NOMO-1 (cell line): Measurements from ENCODE around the gene GRK7.
"Not testable (repeated sequence)": the region's sequence is repeated elsewhere in the genome, so short reads cannot be mapped to it uniquely, and the experiment has no call there.

Source experiments
- DNase-seq, 2 experiments: peaks; one replicate each; lab custom pipeline; 2025; ENCODE audit not compliant: unreplicated experiment in 2 of 2; lab: John Stamatoyannopoulos, UW

The GRK7 gene

DNA sequence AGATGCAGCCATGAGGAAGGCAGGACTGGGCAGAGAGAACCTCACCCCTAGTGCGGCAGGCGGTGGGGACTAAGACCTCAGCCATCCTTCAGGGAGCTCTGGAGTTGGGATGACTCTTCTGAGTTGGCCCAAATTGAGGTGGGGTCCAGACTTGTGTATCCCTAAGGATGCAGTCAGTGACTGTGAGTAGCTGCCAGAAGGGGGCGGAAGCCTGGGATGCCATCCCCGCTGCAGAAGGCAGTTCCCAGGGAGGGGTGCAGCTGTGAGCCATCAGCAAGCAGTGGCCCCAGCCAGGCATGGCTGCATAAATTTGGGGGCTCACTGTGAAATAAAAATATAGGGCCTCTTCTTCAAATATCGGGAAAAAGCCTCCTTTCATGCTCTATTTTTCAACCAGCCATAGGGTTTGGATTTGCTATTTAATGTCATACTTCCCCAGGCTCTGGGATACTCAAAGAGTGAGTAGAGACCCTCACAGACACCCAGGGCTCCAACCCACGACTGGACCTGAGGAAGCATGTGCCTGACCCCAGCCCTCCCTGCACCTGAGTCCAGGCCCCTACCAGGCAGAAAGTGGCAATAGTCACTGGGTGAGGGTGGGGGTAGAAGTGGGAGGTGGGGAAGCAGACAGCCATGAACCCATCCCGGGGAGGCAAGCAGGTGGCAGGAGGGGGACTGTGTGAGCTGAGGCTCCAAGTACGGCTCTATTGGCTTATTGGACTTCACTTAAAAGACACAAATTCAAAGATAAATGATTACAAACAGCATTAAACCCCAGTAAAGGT, 30.5 kb downstream of the GRK7 start:
- DNase-seq = no peak

DNA sequence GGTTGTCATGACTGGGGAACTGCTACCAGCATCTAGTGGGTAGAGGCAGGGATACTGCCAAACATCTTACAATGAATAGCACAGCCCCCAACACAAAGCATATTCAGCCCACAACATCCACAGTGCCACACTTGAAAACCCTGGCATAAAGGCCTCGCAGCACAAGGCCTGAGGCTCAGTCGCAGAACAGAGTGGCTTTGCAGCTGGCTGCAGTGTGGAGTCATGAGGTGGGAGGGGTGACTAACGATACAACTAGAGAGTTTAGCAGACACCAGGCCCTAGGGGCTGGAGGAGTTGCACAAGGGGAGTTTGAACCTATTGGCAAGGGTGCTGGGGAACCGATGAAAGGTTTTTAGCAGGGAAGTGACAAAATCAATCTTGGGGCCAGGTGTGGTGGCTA, 32.1 kb downstream of the GRK7 start:
- DNase-seq = peak in 1 of 2 experiments; percentile 10

DNA sequence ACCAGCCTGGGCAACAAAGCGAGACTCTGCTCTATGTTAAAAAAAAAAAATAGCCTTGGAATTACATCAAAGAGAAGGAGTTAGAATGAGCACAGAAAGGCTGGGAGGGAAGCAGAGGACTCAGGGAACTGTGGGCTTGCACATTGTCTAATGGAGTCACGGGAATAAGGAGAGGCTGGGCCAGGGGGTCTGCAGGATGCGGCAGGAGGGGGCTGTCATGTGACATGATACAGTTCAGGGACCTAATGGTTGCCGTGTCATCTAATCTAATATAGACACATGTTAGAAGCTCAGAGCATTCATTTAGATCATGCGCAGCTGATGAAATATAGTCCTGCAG, 32.5 kb downstream of the GRK7 start:
- DNase-seq = no peak

DNA sequence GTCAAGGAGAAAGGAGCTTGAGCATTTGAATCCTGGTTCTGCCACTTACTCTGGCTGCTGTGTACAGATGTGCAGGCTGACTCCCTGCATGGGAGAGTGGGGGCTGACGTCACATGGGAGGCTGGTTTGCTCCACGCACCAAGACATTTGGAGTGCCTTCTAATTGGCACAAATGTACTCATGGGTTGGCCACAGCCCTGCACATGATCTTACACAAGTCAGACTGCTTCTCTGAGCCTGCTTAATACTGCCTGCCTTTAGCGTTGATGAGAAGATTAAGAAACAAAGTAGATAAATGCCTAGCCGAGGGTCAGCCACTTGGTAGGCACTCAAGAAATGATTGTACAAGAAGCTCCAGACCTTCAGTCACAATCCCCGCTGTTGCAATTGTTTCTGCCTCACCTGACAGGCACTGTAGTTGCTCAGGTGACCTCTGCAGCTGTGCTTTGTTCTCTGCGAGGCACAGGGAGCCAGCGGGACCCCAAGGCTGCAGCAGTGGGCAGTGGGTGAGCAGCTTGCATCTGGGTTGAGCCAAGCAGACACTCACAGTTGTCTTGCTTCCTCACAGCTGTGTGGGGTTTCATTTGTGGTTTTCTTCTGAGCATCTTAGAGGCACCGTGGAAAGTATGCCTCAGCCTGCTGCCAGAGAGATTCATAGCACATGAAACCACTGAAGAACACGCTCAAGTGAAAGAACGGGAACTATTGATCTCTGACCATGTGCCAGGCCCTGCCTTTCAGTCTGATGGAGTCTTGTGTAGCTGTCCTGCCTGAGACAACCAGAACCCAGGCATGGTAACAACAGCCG, 33.1 kb downstream of the GRK7 start:
- peak; percentile 82 to 99 for DNase-seq

DNA sequence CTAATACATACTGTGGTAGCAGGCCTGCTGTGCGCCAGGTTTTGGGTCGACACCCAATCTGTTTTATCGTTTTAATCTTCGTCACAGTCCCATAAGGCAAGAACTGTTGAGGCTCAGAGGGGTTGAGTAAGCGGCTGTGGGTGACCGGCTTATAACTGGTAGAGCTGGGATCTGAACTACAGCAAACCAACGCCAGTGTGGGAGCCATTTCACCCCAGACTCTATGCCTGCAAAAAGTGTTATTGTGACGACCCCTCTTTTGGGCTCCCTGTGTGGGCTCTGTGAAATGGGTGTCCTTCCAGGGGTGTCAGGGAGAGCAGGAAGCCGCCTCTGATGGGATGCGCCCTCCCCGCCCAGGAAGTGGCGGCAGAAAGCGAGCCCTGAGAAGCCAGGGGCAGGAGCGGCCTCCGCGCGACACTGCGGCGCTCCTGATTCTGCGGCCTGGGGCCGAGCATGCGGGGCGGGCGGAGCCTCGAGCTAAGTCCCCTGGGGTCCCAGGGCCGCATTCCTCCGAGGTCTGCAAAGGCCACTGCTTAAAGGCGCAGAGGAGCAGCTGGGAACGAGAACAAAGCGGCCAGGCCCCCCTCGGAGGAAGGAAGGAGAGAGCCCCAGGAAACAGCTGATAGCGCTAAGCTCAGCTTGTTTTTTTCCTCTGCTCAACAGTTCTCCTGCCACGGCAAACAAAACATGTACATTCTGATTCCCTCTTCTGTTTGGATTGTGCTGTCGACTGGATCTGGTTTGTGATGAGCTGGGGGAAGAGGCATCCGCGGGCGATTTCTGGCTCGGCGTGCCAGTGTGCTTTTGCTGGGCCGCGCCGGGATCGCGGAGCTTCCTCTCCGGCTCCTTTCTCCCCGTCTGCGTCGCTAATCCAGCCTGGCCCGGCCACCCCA, 33.9 kb downstream of the GRK7 start:
- peak; percentile 28 to 38 for DNase-seq

DNA sequence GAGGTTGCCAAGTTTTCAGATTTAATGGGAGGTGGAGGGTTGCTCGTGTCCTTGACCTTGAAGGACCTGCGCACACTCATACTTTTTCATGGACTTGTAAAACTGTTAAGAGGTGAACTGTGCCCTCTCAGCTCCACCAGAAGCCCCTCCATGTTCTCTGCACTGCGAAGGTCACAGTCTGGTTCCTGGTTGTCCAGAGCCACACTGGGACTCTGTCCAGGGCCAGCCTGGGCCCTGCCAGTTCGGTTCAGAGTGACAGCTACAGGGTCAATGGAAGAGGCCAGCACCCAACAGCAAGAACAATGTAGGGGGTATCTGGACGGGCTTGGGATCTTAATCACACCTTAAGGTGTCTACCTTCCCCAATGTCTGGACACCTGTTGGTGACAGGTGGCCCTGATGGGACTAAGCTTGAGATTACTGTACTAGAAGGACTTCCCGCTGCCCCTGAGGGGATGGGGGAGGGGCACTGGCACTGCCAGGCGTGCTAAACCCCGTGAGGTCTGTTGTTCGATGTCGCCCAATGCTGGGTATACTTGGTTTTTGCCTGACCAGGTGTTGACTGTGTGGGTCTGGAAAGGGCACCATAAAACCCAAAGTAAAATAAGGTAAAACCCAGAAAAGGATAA, 34.7 kb downstream of the GRK7 start:
- no peak for DNase-seq

DNA sequence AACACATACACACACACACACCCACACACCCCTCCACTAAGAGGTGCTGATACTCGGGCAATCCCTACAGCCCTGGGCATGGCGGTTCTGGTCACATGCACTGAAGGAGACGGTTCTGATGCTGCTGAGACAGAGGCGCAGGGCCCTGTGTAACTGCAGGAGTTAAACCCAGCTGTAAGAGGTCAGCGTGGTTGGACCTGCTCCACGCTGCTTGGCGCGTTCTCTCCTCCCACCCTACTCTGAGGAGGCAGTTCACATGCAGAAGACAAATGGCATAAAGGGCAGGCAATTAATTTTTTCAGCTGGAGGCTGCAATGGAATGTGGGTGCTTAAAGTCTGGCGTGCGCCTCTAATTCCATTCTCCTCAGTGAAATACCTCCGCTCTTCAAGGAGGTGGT, 35.2 kb downstream of the GRK7 start:
- DNase-seq = no peak

DNA sequence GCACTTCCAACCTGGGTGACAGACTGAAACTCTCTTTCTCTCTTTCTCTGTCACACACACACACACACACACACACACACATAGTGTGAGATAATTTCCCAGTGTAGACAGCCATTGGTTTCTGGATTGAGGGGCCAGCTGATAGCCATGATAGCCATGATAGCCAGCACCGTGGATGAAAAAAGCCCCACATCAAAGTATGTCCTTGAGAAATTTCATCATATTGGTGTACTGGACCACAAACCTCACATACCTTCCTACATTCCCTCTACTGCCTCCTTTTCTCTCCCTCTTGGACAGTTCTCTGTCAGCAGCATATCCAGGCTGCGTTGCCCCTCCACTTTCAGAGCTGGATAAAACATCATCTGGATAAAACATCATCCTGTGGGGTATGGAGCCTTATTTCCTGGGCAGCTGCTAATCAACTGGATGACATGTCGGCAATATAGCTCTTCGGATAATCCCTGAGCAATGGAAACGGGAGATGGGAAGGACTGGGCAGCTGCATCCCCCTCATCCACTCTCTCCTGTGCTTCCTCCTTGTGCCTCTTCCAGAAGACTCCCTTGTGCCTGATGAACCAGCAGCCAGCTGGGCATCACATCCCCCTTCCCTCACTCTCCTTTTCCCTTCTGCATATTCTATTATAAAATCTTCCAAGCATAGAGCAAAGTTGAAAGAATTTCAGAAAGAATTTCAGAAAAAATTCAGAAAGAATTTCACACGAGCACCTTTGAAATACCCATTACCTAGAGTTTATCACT, 39.3 kb downstream of the GRK7 start:
- DNase-seq = no peak

DNA sequence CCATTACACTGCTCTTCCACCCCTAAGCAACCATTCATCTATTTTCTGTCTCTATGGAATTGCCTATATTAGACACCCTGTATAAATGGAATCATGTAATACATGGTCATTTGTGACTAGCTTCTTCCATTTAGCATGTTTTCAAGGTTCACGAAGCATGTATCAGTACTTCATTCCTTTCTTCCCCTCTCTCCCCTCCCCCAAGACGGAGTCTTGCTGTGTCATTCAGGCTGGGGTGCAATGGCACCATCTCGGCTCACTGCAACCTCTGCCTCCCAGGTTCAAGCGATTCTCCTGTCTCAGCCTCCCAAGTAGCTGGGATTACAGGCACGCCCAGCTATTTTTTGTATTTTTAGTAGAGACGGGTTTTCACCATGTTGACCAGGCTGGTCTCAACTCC, 40.3 kb downstream of the GRK7 start:
- DNase-seq = not testable (repeated sequence)

DNA sequence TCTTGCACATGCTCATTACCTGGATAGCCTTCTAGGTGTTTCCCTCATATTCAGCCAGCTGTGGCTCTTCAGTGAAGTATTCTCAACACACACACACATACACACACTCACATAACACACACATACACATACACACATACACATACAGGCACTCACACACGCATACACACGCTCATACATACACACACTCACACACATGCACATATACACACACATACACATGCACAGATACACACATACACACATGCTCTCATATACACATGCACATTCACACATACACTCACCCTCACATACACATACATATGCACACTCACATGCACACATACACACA, 41.2 kb downstream of the GRK7 start:
- DNase-seq = no peak

DNA sequence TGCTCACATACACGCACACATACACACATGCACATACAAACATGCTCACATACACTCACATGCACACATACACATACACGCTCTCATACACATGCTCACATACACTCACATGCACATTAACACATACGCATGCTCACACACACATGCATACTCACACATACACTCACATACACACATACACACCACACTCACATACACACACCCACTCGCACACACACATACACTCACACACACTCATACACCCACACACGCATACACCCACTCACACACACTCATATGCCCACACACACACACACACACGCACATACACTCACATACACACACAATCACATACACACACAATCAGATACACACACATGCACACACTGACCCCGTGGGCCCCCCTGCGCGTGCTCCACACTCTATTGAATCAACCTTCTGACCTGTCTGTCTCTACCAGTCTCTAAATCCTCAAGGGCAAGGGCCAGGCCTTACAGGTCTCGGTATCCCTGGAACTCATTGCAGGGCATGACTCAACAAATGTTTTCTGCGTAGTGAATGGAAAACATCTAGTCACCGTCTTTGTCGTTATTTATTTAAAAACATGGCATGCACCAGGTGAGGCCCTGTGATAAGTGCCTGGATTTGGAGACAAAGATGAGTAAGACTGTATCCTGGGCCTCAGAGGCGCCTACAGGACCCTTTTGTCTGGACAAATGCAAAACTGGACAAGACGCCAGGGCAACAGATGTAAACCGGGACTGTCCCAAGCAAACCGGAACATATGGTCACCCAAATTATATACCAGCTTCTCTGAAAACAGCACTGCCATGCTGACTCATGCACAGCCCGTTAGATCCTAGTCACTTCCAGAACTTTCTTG, 41.8 kb downstream of the GRK7 start:
- DNase-seq = no peak

DNA sequence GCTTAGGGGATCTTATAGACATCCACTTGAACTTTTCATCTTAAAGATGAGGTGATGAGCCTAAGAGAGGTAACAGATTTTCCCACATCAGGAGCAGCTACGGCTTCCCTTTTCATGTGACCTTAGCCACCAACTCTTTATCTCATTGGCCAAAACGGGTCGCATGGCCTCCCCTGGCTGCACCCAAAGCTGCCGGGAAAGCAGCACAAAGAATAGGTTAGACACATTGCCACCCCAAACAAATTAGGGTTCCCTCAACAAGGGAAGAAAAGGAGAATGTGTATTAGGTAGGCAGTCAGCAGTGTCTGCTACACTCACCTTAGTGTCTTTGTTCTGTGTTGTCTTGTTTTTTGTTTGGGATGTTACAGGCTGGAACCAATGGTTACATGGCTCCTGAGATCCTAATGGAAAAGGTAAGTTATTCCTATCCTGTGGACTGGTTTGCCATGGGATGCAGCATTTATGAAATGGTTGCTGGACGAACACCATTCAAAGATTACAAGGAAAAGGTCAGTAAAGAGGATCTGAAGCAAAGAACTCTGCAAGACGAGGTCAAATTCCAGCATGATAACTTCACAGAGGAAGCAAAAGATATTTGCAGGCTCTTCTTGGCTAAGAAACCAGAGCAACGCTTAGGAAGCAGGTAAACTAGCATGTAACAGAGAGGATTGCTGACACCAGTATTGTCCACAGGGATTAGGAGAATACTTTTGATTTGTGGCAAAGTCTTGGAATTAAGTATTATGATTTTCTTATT, 44.2 kb downstream of the GRK7 start:
- DNase-seq = peak in 1 of 2 experiments; percentile 35

DNA sequence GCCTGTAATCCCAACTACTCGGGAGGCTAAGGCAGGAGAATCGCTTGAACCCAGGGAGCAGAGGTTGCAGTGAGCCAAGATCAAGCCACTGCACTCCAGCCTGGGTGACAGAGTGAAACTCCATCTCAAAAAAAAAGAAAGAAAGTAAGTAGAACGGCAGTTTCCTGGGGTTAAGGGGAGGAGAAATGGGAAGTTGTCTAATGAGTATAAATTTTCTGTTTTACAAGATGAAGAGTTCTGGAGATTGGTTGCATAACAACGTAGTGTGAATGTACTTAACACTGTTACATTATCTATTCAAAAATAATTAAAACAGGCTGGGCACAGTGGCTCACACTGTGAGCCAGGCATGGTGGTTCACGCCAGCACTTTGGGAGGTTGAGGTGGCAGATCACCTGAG, 45.4 kb downstream of the GRK7 start:
- peak; percentile 71 to 99 for DNase-seq

DNA sequence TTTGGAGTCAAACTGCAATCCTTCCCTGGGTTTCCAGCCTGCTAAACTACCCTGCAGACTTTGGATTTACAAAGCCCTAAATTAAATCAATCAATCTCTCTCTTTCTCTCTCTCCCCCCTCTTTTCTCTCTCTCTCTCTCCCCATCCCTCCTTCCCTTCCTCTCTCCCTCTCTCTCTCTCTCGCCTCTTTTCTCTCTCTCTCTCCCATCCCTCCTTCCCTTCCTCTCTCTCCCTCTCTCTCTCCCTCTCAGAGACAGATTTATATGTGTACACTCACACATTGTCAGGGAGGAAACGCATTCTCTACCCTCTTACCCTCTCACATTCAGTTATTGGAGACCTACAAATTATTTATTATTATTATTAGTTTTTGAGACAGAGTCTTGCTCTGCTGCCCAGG, 47.0 kb downstream of the GRK7 start:
- no peak for DNase-seq

DNA sequence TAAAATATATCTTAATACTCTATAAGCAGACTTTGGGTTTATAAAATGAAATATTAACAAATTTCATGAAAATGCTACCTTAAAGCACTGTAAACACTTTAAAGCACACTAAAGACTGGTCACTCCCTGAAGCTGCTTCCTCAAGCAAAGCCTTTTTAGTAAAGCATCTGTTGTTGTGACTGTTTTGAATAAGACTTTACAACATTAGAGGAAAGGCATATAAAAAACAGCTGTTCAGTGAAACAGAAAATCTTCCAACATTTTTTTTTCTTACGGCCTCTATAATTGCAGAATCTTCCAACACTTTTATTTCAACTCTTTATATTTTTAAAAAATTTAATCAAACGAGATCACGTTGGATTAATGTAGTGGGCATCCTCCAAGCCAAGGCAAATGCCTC, 48.1 kb downstream of the GRK7 start:
- no peak for DNase-seq

DNA sequence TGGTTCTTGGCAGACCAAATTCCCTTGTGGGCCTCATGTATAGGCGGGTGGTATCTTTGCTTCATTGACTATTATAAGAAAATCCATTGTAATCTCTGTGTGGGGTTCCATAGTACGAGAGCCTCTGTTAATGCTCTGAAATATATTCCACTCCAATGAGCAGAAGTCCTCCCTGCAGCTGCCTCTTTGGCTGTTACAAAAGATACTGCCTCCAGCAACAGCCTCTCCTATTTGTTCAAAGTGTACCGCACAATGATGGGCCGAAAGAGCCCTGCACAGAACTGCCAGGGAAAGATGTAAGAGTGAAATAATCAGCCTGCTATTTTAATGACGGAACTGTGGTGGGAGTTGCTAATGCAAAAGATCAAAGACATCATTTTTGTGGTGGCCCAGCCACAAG, 48.9 kb downstream of the GRK7 start:
- no peak for DNase-seq

DNA sequence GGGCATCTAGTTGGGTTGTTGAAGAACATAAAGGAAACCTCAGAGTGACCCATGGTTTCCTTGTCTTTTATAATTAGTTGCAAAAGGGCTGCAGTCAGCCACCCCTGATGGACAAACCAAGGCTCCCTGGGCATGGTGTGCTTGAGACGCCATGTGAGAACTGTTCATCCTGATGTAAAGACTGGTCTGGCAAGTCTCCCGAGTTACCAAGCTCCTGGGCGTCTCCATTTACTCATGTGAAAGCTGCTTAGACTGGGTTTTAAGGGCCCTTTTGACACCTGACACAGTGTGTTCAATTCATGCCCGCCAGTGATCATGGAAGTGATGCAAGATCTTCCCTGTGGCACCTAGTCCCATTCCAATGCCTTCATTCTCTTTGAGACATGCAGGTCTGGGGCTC, 49.4 kb downstream of the GRK7 start:
- no peak for DNase-seq
